ENCODE results near the gene PRCC.
A peak's percentile ranks its signal among the peaks of the same experiment; 100 is the strongest.

Gene PRCC

GRCh38 chr1:156796340-156797097 is 29.2 kb downstream of the PRCC start:
- DNase-seq (ENCODE audit: low read depth), result no peak

GRCh38 chr1:156797212-156797871 is 30.0 kb downstream of the PRCC start:
- no peak for DNase-seq (ENCODE audit: low read depth)

- DNase-seq (ENCODE audit: low read depth), result no peak
These were observed 34.2 kb downstream of the PRCC start for GRCh38 chr1:156801409-156802121.

- no peak for DNase-seq (ENCODE audit: low read depth)
These were observed 35.1 kb downstream of the PRCC start for GRCh38 chr1:156802421-156802935.

GRCh38 chr1:156803086-156803851 is 35.9 kb downstream of the PRCC start:
- DNase-seq (ENCODE audit: low read depth), result no peak

GRCh38 chr1:156804026-156804425 is 36.7 kb downstream of the PRCC start:
- DNase-seq (ENCODE audit: low read depth), result no peak

GRCh38 chr1:156804572-156805243 is 37.4 kb downstream of the PRCC start:
- no peak for DNase-seq (ENCODE audit: low read depth)

GRCh38 chr1:156805766-156806511 is 38.6 kb downstream of the PRCC start:
- no peak for DNase-seq (ENCODE audit: low read depth)

GRCh38 chr1:156806512-156807440 is 39.4 kb downstream of the PRCC start:
- no peak for DNase-seq (ENCODE audit: low read depth)

- no peak for DNase-seq (ENCODE audit: low read depth)
These were observed 40.3 kb downstream of the PRCC start for GRCh38 chr1:156807627-156808026.

- no peak for DNase-seq (ENCODE audit: low read depth)
These were observed 41.1 kb downstream of the PRCC start for GRCh38 chr1:156808186-156809030.

- DNase-seq (ENCODE audit: low read depth), result no peak
These were observed 41.9 kb downstream of the PRCC start for GRCh38 chr1:156809281-156809680.

GRCh38 chr1:156809711-156810366 is 42.5 kb downstream of the PRCC start:
- DNase-seq (ENCODE audit: low read depth), result no peak

GRCh38 chr1:156811168-156811567 is 43.8 kb downstream of the PRCC start:
- no peak for DNase-seq (ENCODE audit: low read depth)

GRCh38 chr1:156812293-156812990 is 45.1 kb downstream of the PRCC start:
- DNase-seq (ENCODE audit: low read depth), result no peak

- no peak for DNase-seq (ENCODE audit: low read depth)
These were observed 46.0 kb downstream of the PRCC start for GRCh38 chr1:156813298-156813697.

- DNase-seq (ENCODE audit: low read depth), result peak; percentile 55
These were observed 46.6 kb downstream of the PRCC start for GRCh38 chr1:156813750-156814570.

All from activated T-helper 1 cell treated with Interleukin-2 at 50 U/mL for 16 hours (primary cell).